Left cardiac atrium (tissue), 4 donors: ENCODE data around the gene SCCPDH. TPM values are rescaled to one million over a fixed set of nuclear protein-coding genes. Genes with fewer than 3 reads are reported as not detected.

Source experiments
- ATAC-seq, 2 donors: fragments of 200-7000 bp; cut with Tn5 transposase; one replicate each; pipeline ENCODE4 v1.9.1; 2020; ENCODE audit warnings: mild to moderate bottlenecking in 2 of 2, moderate library complexity in 2 of 2
- DNase-seq: peaks from one replicate; pipeline ENCODE4 v3.0.0-alpha.2; 2020
- intact Hi-C, 2 donors: fragments of 100-400 bp; cut with DNase I; formaldehyde crosslinking; loops; one replicate each; pipeline versions ENCODE4 v1.14.1 to v1.15.1; 2022 to 2023
- total RNA-seq, 2 donors: library from RNA; stranded (reverse); fragmentation: NEBNext Ultra II Directional; extraction: Animal tissue kit (Norgen Biotek cat#: 25700); gene quantifications; one replicate each; pipeline ENCODE4 v1.2.1, GENCODE V29; 2021
- donor health status: DM: no; HTN: yes; CAD: no.
- donor health status: DM: no; HTN: yes; CAD: no; lungs with severe emphysema.
- donor health status: DM: yes; HTN: yes; CAD: no.
- donor health status: Dilated cardiomyopathy.

Gene SCCPDH
- total RNA-seq, 2 donors from 2014 or later, result 26.8 to 30.9 TPM

GRCh38 chr1:246775531-246776385, 51.5 kb downstream of the SCCPDH start:
- ATAC-seq (no peak), DNase-seq (no peak)
- intact Hi-C loops, result no loop called here

GRCh38 chr1:246776923-246777322, 52.7 kb downstream of the SCCPDH start:
- intact Hi-C loops, result no loop called here
- DNase-seq, result no peak
- no peak for ATAC-seq

DNA sequence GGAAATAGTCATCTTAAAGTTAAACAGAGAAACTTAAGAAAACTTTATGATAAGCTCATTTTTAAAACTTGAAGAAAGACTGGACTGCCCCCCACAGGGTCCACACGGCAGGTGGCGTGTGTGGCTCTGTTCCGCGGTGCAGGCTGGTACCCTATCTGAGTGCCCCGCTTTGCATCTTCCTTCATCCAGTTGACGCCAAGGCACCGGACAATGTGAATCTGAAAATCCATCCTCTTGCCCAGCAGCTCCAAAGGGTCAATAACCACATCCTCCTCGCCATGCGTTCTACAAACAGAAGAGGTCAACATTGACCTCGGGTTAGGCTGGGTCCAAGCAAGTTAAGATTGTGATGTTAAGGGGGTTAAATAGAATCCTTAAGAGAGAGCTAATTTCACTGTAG, 54.5 kb downstream of the SCCPDH start:
- intact Hi-C loops, result no loop called here
- DNase-seq, result no peak

GRCh38 chr1:246779561-246780175, 55.5 kb downstream of the SCCPDH start:
- no peak for DNase-seq
- no peak for ATAC-seq
- intact Hi-C loops, result no loop called here

More for the DNA sequence above, 54.5 kb downstream of the SCCPDH start:
- ATAC-seq, result no peak

DNA sequence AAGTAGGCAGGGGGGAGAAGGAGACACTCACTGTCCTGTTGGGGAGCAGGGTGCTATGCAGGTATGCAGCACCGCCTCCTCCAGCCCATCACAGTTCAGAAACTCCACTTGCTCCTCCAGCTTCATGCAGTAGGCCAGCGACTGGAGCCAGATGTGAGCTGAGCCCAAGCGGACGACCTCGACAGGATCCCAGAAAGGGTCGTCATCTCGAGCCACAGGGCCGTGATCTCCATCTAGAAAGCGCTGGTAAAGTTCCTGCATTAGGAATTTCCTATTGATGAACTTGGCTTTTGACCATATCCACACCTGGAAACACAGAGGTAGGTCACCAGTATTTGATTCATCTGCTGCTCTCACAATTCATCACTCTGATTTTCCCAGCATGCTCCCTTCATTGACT, 56.1 kb downstream of the SCCPDH start:
- DNase-seq (no peak), ATAC-seq (no peak)
- intact Hi-C loops, result no loop called here

DNA sequence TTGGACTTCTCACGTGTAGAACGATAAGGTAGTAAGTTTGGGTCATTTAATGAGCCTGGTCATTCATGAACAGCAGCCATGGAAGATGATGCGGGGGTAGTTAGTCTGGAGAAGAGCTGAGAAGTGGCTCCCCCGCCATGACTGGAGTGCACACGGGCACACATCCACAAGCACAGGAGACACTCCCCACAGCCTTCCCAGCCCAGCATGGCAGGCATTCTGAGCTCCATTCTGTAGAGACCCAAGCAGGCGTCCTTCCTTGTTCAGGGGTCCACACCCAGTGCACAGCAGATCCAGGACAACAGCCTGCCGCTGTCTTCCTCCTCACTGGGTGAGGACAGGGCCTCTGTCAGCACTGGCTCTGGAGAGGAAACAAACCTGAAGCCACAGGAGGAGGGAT, 57.0 kb downstream of the SCCPDH start:
- intact Hi-C loops, result no loop called here
- ATAC-seq, result no peak
- DNase-seq, result no peak

- intact Hi-C loops, result no loop called here
- peak; percentile 48 for DNase-seq
Measured at GRCh38 chr1:246782120-246782900, 58.1 kb downstream of the SCCPDH start.

GRCh38 chr1:246784621-246785493, 60.6 kb downstream of the SCCPDH start:
- DNase-seq (peak; percentile 42), ATAC-seq (peak in 1 of 2 donors; percentile 25)
- intact Hi-C loops, result no loop called here

More at GRCh38 chr1:246782120-246782900, 58.1 kb downstream of the SCCPDH start:
- peak; percentile 81 to 88 for ATAC-seq

GRCh38 chr1:246785494-246786111, 61.4 kb downstream of the SCCPDH start:
- DNase-seq (no peak), ATAC-seq (no peak)
- intact Hi-C loops, result no loop called here

DNA sequence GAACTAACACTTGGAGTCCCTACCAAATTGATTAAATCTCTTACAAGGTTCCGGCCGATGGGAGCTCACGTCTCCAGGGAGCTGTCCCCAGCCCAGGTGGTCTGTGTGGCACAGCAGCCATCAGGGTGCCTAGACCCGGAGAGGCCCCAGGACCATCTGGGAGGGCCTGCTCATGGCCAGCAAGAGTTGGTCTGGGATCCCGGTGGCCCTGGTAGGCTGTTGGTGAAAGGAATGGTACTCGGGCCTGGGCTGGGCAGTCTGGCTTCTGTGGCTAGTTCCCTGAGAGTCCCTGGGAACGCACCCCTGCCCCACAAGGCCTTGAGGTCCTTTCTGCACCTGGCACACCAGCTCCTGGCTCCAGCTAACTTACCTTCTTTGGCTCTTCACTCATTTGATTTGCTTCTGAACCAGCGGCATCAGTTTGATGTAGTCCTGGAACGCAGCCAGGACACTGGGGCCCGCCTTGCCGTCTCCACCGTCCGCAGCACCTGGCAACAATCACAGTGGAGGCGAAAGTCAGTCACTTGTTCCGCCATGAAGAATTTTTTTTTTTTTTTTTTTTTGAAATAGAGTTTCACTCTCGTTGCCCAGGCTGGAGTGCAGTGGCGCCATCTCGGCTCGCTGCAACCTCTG, 62.5 kb downstream of the SCCPDH start:
- DNase-seq (no peak), ATAC-seq (no peak)
- intact Hi-C loops, result no loop called here

DNA sequence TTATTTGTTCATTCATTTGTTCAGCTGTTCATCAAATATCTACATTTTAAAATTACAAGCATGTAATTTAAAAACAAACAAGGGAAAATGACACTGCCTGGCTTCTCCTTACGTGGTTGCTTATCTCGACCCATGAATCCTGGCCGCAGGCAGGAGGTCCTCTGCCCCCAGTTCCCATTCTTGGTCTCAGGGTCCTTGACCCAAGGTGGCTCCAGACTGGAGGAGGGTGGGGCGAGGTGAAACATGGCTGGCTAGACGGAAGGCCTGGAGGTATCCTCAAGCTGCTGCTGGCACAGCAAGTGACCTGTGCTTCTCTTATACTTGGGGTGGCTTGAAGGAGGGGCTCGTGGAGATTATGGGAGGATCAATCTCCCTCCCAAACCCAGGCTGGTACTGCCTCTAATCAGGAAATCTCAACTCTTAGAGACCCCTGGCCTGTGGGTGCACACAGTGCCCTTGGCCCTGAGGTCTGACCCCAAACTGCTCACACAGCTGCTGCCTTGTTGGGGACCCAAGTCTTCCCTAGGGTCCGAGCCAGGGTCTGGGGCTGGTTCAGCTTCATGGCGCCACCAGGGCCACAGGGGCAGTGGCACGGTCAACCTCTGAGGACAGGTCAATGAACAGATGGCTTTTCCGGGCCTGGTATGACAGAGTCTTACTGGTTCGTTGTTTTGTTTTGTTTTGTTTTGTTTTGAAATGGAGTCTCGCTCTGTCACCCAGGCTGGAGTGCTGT, 63.7 kb downstream of the SCCPDH start:
- intact Hi-C loops, result no loop called here
- ATAC-seq (no peak), DNase-seq (no peak)

DNA sequence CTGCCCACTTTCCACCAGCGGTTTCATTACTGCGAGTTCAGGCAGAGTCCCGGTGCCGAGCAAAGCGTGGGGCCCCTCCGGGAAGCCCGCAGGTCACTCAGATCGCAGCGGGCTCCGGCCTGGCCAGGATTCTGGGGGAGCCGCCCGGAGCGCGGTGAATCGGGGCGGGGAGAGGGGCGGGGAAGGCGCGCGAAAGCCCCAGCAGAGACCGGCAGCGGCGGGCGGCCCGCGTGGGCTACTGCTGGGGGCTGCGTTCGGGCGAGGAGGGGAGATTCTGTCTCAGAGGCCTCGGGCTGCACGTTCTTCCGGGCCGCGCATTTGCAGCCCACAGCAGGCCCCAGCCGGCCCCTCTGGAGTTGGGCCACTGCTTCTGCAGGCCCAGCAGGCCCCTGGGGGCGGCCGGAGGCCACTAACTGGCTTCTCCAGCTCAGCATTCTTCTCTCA, 64.7 kb downstream of the SCCPDH start:
- no peak for DNase-seq
- peak; percentile 31 to 49 for ATAC-seq
- intact Hi-C loops, result no loop called here

GRCh38 chr1:246789454-246790339, 65.5 kb downstream of the SCCPDH start:
- intact Hi-C loops, result no loop called here
- ATAC-seq (no peak), DNase-seq (no peak)

DNA sequence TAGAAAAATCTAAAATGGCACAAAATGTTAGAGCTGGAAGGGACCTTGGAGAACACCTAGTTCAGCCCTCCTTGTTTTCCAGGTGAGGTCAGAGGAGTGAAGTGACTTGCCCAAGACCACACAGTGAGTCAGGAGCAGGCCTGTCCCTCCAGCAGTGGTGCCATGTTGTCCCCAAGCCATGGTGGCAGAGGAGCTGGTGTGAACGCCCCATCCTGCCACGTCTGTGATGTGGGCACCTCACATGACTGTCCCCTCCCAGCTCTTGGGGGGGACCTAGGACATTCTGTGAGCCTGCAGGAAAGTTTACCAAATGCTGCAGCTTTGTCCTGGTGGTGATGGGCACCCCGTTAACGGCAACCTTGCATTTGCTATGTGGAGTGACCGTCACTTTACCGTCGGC, 66.2 kb downstream of the SCCPDH start:
- intact Hi-C loops, result no loop called here
- ATAC-seq (no peak), DNase-seq (no peak)

- intact Hi-C loops, result no loop called here
- DNase-seq (no peak), ATAC-seq (no peak)
Measured at GRCh38 chr1:246790833-246791232, 66.6 kb downstream of the SCCPDH start.

DNA sequence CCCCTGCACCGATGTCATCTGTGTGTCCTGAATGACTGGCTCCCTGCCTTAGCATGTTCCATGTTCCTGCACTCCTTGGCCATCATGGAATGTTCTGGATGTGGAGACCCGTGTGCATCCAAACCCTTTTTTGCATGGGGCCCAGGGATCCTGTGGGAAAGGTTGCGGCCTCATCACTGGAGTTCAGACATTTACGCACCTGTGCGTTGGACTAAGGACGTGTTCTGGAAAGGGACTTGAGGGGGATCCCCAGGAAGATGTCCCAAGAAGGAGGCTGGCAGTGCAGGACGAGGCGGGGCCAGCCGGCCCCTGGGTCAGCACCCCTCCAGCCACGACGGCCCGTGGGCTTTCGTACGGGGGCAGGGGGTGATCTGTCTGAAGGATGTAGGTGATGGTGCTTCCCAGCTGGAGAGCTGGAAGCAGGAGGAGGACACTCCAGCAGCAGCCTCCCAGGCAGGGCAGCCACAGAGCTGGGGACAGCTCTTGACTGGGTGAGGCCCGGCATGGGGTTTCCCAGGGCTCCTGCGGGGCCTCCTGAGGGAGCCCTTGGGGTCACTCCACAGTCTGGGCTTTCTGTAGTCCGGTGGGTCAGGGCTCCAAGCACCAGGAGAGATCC, 67.2 kb downstream of the SCCPDH start:
- no peak for ATAC-seq
- no peak for DNase-seq
- intact Hi-C loops, result no loop called here
